ENCODE results near the gene AGBL3.
"Not testable (repeated sequence)": the region's sequence is repeated elsewhere in the genome, so short reads cannot be mapped to it uniquely, and the experiment has no call there.

AGBL3 gene

DNA sequence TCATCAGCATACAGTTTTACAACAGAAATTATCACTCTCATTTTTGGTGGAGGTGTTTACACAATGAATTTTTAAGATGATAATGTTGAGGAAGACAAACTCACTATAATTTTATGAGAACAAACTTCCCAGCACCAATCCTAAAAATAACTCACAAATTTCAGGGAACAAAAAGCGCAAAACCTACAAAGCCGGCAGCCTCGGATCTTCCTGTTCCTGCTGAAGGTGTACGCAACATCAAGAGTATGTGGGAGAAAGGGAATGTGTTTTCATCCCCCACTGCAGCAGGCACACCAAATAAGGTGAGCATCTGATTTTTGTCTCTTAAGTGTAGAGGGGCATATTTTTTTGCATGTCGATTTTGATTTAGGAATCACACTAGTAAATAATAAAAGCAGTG is 26.5 kb upstream of the AGBL3 start:
- H3K36me3 ChIP-seq, result peaks cover 98% of the 10 kb centered on the region
- TF ChIP-seq Cebpa-rat (IDR thresholded peaks at IDR 0.05), result no peak
- no peak overlapping the region for H3K27ac ChIP-seq
- no peak overlapping the region for H3K4me2 ChIP-seq
- H4K20me1 ChIP-seq, result no peaks in the 10 kb centered on the region
- H3K9me3 ChIP-seq, result no peaks in the 10 kb centered on the region
- H3K4me3 ChIP-seq, result no peak overlapping the region
- no peaks in the 10 kb centered on the region for H3K4me1 ChIP-seq
- H3K9ac ChIP-seq, result no peak overlapping the region
- no peaks in the 10 kb centered on the region for H3K27me3 ChIP-seq

- Histone ChIP-seq H3K27me3 (no peaks in the 10 kb centered on the region), H3K9ac (no peak overlapping the region), H3K9me3 (no peaks in the 10 kb centered on the region), H4K20me1 (no peaks in the 10 kb centered on the region), H3K27ac (no peak overlapping the region), H3K4me3 (no peak overlapping the region), H3K4me1 (no peaks in the 10 kb centered on the region), H3K36me3 (peaks cover 99% of the 10 kb centered on the region), H3K4me2 (no peak overlapping the region)
- no peak for TF ChIP-seq Cebpa-rat (IDR thresholded peaks at IDR 0.05)
These were observed 24.0 kb upstream of the AGBL3 start for GRCh38 chr7:134962270-134962780.

DNA sequence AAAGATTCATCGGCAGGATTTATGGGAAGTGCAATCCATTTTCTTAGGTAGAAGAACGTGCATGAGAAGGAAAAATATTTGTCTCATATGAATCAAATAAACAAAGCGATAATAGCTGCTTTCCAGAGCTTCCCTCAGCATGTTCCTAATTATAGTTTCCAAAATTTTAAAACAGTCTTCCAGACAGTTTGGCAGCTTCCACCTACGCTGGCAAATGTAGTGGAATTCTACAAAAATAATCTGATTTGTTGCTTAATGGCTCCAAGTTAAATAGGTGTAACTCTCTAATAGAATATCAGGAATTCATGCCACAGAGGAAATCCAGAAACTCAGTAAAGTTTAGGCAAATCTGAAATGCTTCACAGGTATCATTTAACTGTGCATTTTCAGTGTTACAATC is 23.3 kb upstream of the AGBL3 start:
- Histone ChIP-seq H3K4me2 (no peak overlapping the region), H3K36me3 (peaks cover 99% of the 10 kb centered on the region), H3K9ac (no peak overlapping the region), H3K4me1 (no peaks in the 10 kb centered on the region), H3K4me3 (no peak overlapping the region), H3K9me3 (no peaks in the 10 kb centered on the region), H4K20me1 (no peaks in the 10 kb centered on the region), H3K27me3 (no peaks in the 10 kb centered on the region), H3K27ac (no peak overlapping the region)
- no peak for TF ChIP-seq Cebpa-rat (IDR thresholded peaks at IDR 0.05)

- Histone ChIP-seq H3K9ac (no peak overlapping the region), H4K20me1 (no peaks in the 10 kb centered on the region), H3K4me2 (no peak overlapping the region), H3K27me3 (no peaks in the 10 kb centered on the region), H3K4me1 (no peaks in the 10 kb centered on the region), H3K36me3 (peaks cover 84% of the 10 kb centered on the region), H3K4me3 (no peak overlapping the region), H3K27ac (no peak overlapping the region), H3K9me3 (no peaks in the 10 kb centered on the region)
- TF ChIP-seq Cebpa-rat (IDR thresholded peaks at IDR 0.05), result no peak
These were observed 19.6 kb upstream of the AGBL3 start for GRCh38 chr7:134966691-134967090.

GRCh38 chr7:134968110-134968509 is 18.2 kb upstream of the AGBL3 start:
- TF ChIP-seq Cebpa-rat (IDR thresholded peaks at IDR 0.05), result no peak
- H3K4me3 ChIP-seq, result no peak overlapping the region
- H3K27ac ChIP-seq, result no peak overlapping the region

GRCh38 chr7:134981645-134982044 is 4.7 kb upstream of the AGBL3 start:
- not testable (repeated sequence) for H3K36me3 ChIP-seq, H4K20me1 ChIP-seq, H3K4me1 ChIP-seq, H3K27ac ChIP-seq, H3K4me2 ChIP-seq, H3K27me3 ChIP-seq, H3K4me3 ChIP-seq, H3K9ac ChIP-seq
- H3K9me3 ChIP-seq, result peaks cover 16% of the 10 kb centered on the region

More at GRCh38 chr7:134968110-134968509, 18.2 kb upstream of the AGBL3 start:
- H3K9me3 ChIP-seq, result no peaks in the 10 kb centered on the region
- H3K27me3 ChIP-seq, result no peaks in the 10 kb centered on the region
- peaks cover 74% of the 10 kb centered on the region for H3K36me3 ChIP-seq
- H3K9ac ChIP-seq, result no peak overlapping the region
- no peak overlapping the region for H3K4me2 ChIP-seq
- H4K20me1 ChIP-seq, result no peaks in the 10 kb centered on the region
- no peaks in the 10 kb centered on the region for H3K4me1 ChIP-seq

DNA sequence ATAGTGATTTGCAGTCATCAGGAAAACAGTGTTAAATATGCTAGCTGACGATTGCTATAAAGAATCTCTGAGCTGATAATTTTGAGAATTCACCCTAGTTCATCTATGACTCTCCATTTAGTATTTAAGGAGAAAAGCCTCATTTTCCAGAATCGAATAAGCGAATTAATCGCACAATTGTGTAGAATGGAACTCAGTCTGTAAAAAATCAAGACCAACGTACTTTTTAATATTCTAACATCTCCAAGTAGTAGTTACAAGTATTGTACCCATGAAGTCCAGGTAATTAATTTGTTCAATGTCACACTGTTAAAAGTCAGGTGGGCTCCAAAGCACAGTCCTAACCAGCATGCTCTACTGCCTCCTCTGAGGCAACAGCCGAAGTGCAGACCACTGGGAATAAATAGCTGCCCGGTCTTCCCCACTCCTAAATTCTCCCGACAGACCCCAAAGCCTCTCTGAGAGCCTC is 380 bp upstream of the AGBL3 start:
- no peak for TF ChIP-seq Cebpa-rat (IDR thresholded peaks at IDR 0.05)
- Histone ChIP-seq H4K20me1 (no peaks in the 10 kb centered on the region), H3K4me3 (peak overlapping the region; percentile 80), H3K27me3 (no peaks in the 10 kb centered on the region), H3K9ac (peak overlapping the region; percentile 87), H3K9me3 (no peaks in the 10 kb centered on the region), H3K36me3 (peaks cover 10% of the 10 kb centered on the region; the same call in 1 of the 2 replicates), H3K4me1 (peaks cover 16% of the 10 kb centered on the region), H3K4me2 (peak overlapping the region; percentile 79), H3K27ac (peak overlapping the region; percentile 84)

GRCh38 chr7:134988161-134988560 is 1.9 kb downstream of the AGBL3 start:
- Histone ChIP-seq H3K27ac (no peak overlapping the region), H3K27me3 (no peaks in the 10 kb centered on the region), H3K4me2 (peak overlapping the region; percentile 79; the same call in 1 of the 2 replicates), H3K9ac (no peak overlapping the region), H3K4me3 (no peak overlapping the region; the same call in 1 of the 2 replicates), H3K9me3 (no peaks in the 10 kb centered on the region), H3K4me1 (peaks cover 16% of the 10 kb centered on the region), H4K20me1 (no peaks in the 10 kb centered on the region), H3K36me3 (peaks cover 23% of the 10 kb centered on the region)
- TF ChIP-seq Cebpa-rat (IDR thresholded peaks at IDR 0.05), result no peak

GRCh38 chr7:134991469-134992339 is 5.4 kb downstream of the AGBL3 start:
- no peak for TF ChIP-seq Cebpa-rat (IDR thresholded peaks at IDR 0.05)
- Histone ChIP-seq H3K4me3 (no peak overlapping the region), H3K9ac (no peak overlapping the region), H3K27ac (no peak overlapping the region), H3K36me3 (peaks cover 40% of the 10 kb centered on the region), H3K9me3 (no peaks in the 10 kb centered on the region), H4K20me1 (no peaks in the 10 kb centered on the region), H3K27me3 (no peaks in the 10 kb centered on the region), H3K4me1 (peaks cover 33% of the 10 kb centered on the region), H3K4me2 (no peak overlapping the region)

- H3K27ac ChIP-seq, result no peak overlapping the region
- TF ChIP-seq Cebpa-rat (IDR thresholded peaks at IDR 0.05), result no peak
- H3K36me3 ChIP-seq, result peaks cover 46% of the 10 kb centered on the region
- no peak overlapping the region for H3K4me2 ChIP-seq
- H3K9ac ChIP-seq, result no peak overlapping the region
- H3K4me3 ChIP-seq, result no peak overlapping the region
- no peaks in the 10 kb centered on the region for H4K20me1 ChIP-seq
- H3K4me1 ChIP-seq, result peaks cover 26% of the 10 kb centered on the region
- no peaks in the 10 kb centered on the region for H3K27me3 ChIP-seq
- no peaks in the 10 kb centered on the region for H3K9me3 ChIP-seq
These were observed 6.4 kb downstream of the AGBL3 start for GRCh38 chr7:134992626-134993179.
